A549 treated with dexamethasone at 1 μM for 4 hours (cell line): Measurements from ENCODE around the gene ESAM. TPM values are rescaled to one million over a fixed set of nuclear protein-coding genes. Genes with fewer than 3 reads are reported as not detected.

ENCODE experiments used
- total RNA-seq: library from RNA; stranded (reverse); fragments of 200-300 nt; extraction: Qiagen RNA extraction; gene quantifications from 5 replicates; pipeline ENCODE4 v1.2.3, GENCODE V29; 2022

Gene ESAM
- 9.4 to 12.9 TPM (median 12.1 TPM) in 5 replicates for total RNA-seq

GRCh38 chr11:124762105-124762623, at the start of gene ESAM:
TSS of gene ESAM (minus strand) at chr11:124762290. CDS start at chr11:124762154, 136 bp downstream.

GRCh38 chr11:124800226-124800929, 38.3 kb upstream of the ESAM start, which contains the start of gene MSANTD2:
TSS of gene MSANTD2 (minus strand) at chr11:124800406. CDS start at chr11:124800380, 26 bp downstream.

GRCh38 chr11:124751741-124752470, 10.2 kb downstream of the ESAM start, which contains the start of gene VSIG2:
TSS of gene VSIG2 (minus strand) at chr11:124752255. CDS start at chr11:124752137, 118 bp downstream.

GRCh38 chr11:124739479-124740276, 22.4 kb downstream of the ESAM start, which contains the start of gene NRGN:
TSS of gene NRGN (plus strand) at chr11:124739942. CDS start at chr11:124740085, 143 bp downstream.

Other genes starting within 250 kb of the ESAM start
- gene OR8B12, start 218.6 kb downstream of the ESAM start, total RNA-seq, result not detected in 5 replicates
- gene OR8A1, start 192.3 kb downstream of the ESAM start, total RNA-seq, result not detected in 5 replicates
- gene PANX3, start 150.9 kb downstream of the ESAM start, total RNA-seq, result not detected in 5 replicates
- 14.5 to 17.1 TPM (median 15.7 TPM) in 5 replicates for gene TBRG1, start 139.4 kb downstream of the ESAM start, total RNA-seq
- gene SIAE, start 88.6 kb downstream of the ESAM start, total RNA-seq, result 12.4 to 16.7 TPM (median 15.2 TPM) in 5 replicates
- 17.8 to 33.0 TPM (median 19.6 TPM) in 5 replicates for gene SPA17, start 88.4 kb downstream of the ESAM start, total RNA-seq
- gene NRGN, start 22.3 kb downstream of the ESAM start, total RNA-seq, result 6.4 to 13.1 TPM (median 11.8 TPM) in 5 replicates
- not detected in 5 replicates for gene VSIG2, start 10.0 kb downstream of the ESAM start, total RNA-seq
- gene MSANTD2, start 38.1 kb upstream of the ESAM start, total RNA-seq, result 5.2 to 6.6 TPM (median 6.2 TPM) in 5 replicates
- gene ROBO3, start 103.1 kb upstream of the ESAM start, total RNA-seq, result 1.9 to 2.6 TPM (median 2.3 TPM) in 5 replicates
- gene ROBO4, start 135.6 kb upstream of the ESAM start, total RNA-seq, result 0.06 to 0.18 TPM in 2 of 5 replicates, not detected in the others
- gene HEPN1, start 157.0 kb upstream of the ESAM start, total RNA-seq, result not detected in 5 replicates
- not detected in 5 replicates for gene HEPACAM, start 173.8 kb upstream of the ESAM start, total RNA-seq
- 0.51 to 0.89 TPM (median 0.66 TPM) in 5 replicates for gene CCDC15, start 191.9 kb upstream of the ESAM start, total RNA-seq